Astrocyte (in vitro differentiated cells and primary cell): ENCODE measurements around the gene COL28A1. TPM values are rescaled to one million over a fixed set of nuclear protein-coding genes. Genes with fewer than 3 reads are reported as not detected.
A peak's percentile ranks its signal among the peaks of the same experiment; 100 is the strongest.
"Not testable (repeated sequence)": the region's sequence is repeated elsewhere in the genome, so short reads cannot be mapped to it uniquely, and the experiment has no call there.

Experiments used
- DNase-seq: peaks from one replicate; pipeline ENCODE4 v3.0.0-alpha.2; 2010; ENCODE audit warnings: low read depth
- FAIRE-seq: peaks from 2 replicates; lab custom pipeline; 2011; peaks lifted over from hg19 to GRCh38; lab: Jason Lieb, UNC
- H2AFZ ChIP-seq: 2 replicates; pipeline ENCODE4 v1.6.0; 2012; ENCODE audit warnings: low read depth, low read length, inconsistent platforms
- H3K27ac ChIP-seq: 2 replicates; pipeline ENCODE4 v1.5.1; 2011; ENCODE audit warnings: low read depth, low read length, inconsistent platforms
- H3K27me3 ChIP-seq: 2 replicates; pipeline ENCODE4 v1.6.0; 2011; ENCODE audit warnings: low read length, inconsistent platforms; ENCODE audit not compliant: insufficient read depth
- H3K36me3 ChIP-seq: 2 replicates; pipeline ENCODE4 v1.5.1; 2011; ENCODE audit warnings: low read length, inconsistent platforms; ENCODE audit not compliant: insufficient read depth
- H3K4me1 ChIP-seq: 2 replicates; pipeline ENCODE4 v1.5.1; 2011; ENCODE audit warnings: low read length, inconsistent platforms; ENCODE audit not compliant: insufficient read depth
- H3K4me2 ChIP-seq: 2 replicates; pipeline ENCODE4 v1.6.0; 2012; ENCODE audit warnings: low read length, inconsistent platforms
- H3K4me3 ChIP-seq: 2 replicates; pipeline ENCODE4 v1.5.1; 2011; ENCODE audit warnings: low read depth, mild to moderate bottlenecking, low read length, inconsistent platforms; ENCODE audit not compliant: insufficient read depth
- H3K79me2 ChIP-seq: 2 replicates; pipeline ENCODE4 v1.6.0; 2012; ENCODE audit warnings: mild to moderate bottlenecking, low read length, inconsistent platforms; ENCODE audit not compliant: insufficient read depth
- H3K9ac ChIP-seq: 2 replicates; pipeline ENCODE4 v1.6.0; 2012; ENCODE audit warnings: mild to moderate bottlenecking, low read length, inconsistent platforms
- H3K9me3 ChIP-seq: 2 replicates; pipeline ENCODE4 v1.5.1; 2012; ENCODE audit warnings: low read depth, mild to moderate bottlenecking, low read length, inconsistent platforms; ENCODE audit not compliant: insufficient read depth
- H4K20me1 ChIP-seq: 2 replicates; pipeline ENCODE4 v1.6.0; 2012; ENCODE audit warnings: low read length, inconsistent platforms; ENCODE audit not compliant: insufficient read depth
- H3K27ac Mint-ChIP-seq: one replicate; pipeline ENCODE4 v1.8.0; 2021; ENCODE audit warnings: mild to moderate bottlenecking, mixed read lengths; ENCODE audit not compliant: unreplicated experiment
- H3K27me3 Mint-ChIP-seq: one replicate; pipeline ENCODE4 v1.8.0; 2021; ENCODE audit warnings: low read depth, mixed read lengths; ENCODE audit not compliant: unreplicated experiment
- H3K36me3 Mint-ChIP-seq: one replicate; pipeline ENCODE4 v1.8.0; 2021; ENCODE audit warnings: low read depth, mixed read lengths; ENCODE audit not compliant: unreplicated experiment
- H3K4me1 Mint-ChIP-seq: one replicate; pipeline ENCODE4 v1.8.0; 2021; ENCODE audit warnings: low read depth, mixed read lengths; ENCODE audit not compliant: unreplicated experiment
- H3K4me3 Mint-ChIP-seq: one replicate; pipeline ENCODE4 v1.8.0; 2021; ENCODE audit warnings: mild to moderate bottlenecking, moderate library complexity, mixed read lengths; ENCODE audit not compliant: unreplicated experiment
- H3K9me3 Mint-ChIP-seq: one replicate; pipeline ENCODE4 v1.8.0; 2021; ENCODE audit warnings: mild to moderate bottlenecking, mixed read lengths; ENCODE audit not compliant: unreplicated experiment
- CTCF ChIP-seq: IDR thresholded peaks from 2 replicates; pipeline ENCODE4 v1.5.1; 2011; ENCODE audit warnings: low read depth, mild to moderate bottlenecking, inconsistent platforms, low read length, moderate library complexity; ENCODE audit not compliant: insufficient read depth
- EZH2 ChIP-seq: IDR thresholded peaks from 2 replicates; pipeline ENCODE4 v1.6.1; 2012; ENCODE audit warnings: mild to moderate bottlenecking, low read length, inconsistent platforms; ENCODE audit not compliant: insufficient read depth
- total RNA-seq: library from RNA; stranded (reverse); gene quantifications from 2 replicates; pipeline ENCODE4 v1.2.1, GENCODE V29; 2021

COL28A1 gene
- total RNA-seq, 1 donor from 2014 or later, result 0.11 TPM

- Mint-ChIP-seq H3K4me1 (no peaks in the 10 kb centered on the region), H3K36me3 (no peaks in the 10 kb centered on the region), H3K27me3 (no peaks in the 10 kb centered on the region), H3K9me3 (peaks cover 5% of the 10 kb centered on the region), H3K27ac (no peak overlapping the region), H3K4me3 (no peak overlapping the region)
- Histone ChIP-seq H3K36me3 (no peaks in the 10 kb centered on the region), H3K9ac (no peak overlapping the region), H3K27ac (no peak overlapping the region), H3K4me3 (no peak overlapping the region), H3K4me1 (no peaks in the 10 kb centered on the region), H3K79me2 (no peaks in the 10 kb centered on the region), H3K27me3 (no peaks in the 10 kb centered on the region), H3K4me2 (no peak overlapping the region), H4K20me1 (no peaks in the 10 kb centered on the region), H3K9me3 (no peaks in the 10 kb centered on the region), H2AFZ (no peak overlapping the region)
- FAIRE-seq, result no peak
- TF ChIP-seq EZH2, result no peak
- no peak for TF ChIP-seq CTCF
- DNase-seq, result no peak
Observed at GRCh38 chr7:7476381-7476780, 59.3 kb downstream of the COL28A1 start.

GRCh38 chr7:7475601-7476000, 60.1 kb downstream of the COL28A1 start:
- no peaks in the 10 kb centered on the region for H4K20me1 ChIP-seq
- H3K36me3 ChIP-seq, result no peaks in the 10 kb centered on the region
- H3K27me3 Mint-ChIP-seq, result no peaks in the 10 kb centered on the region
- H3K4me1 Mint-ChIP-seq, result no peaks in the 10 kb centered on the region
- H3K4me2 ChIP-seq, result no peak overlapping the region
- H3K27me3 ChIP-seq, result no peaks in the 10 kb centered on the region
- H2AFZ ChIP-seq, result no peak overlapping the region
- no peak overlapping the region for H3K4me3 ChIP-seq
- H3K9me3 Mint-ChIP-seq, result peaks cover 5% of the 10 kb centered on the region
- H3K4me1 ChIP-seq, result no peaks in the 10 kb centered on the region
- FAIRE-seq (no peak), DNase-seq (no peak)
- no peaks in the 10 kb centered on the region for H3K36me3 Mint-ChIP-seq
- H3K9ac ChIP-seq, result no peak overlapping the region
- no peak overlapping the region for H3K27ac Mint-ChIP-seq
- no peak overlapping the region for H3K27ac ChIP-seq
- TF ChIP-seq EZH2 (no peak), CTCF (no peak)
- H3K4me3 Mint-ChIP-seq, result no peak overlapping the region
- H3K9me3 ChIP-seq, result no peaks in the 10 kb centered on the region
- no peaks in the 10 kb centered on the region for H3K79me2 ChIP-seq

GRCh38 chr7:7474436-7474835, 61.2 kb downstream of the COL28A1 start:
- H3K4me3 Mint-ChIP-seq, result no peak overlapping the region
- peaks cover 5% of the 10 kb centered on the region for H3K9me3 Mint-ChIP-seq
- no peaks in the 10 kb centered on the region for H3K79me2 ChIP-seq
- TF ChIP-seq CTCF (no peak), EZH2 (no peak)
- no peak overlapping the region for H2AFZ ChIP-seq
- no peaks in the 10 kb centered on the region for H4K20me1 ChIP-seq
- H3K27ac ChIP-seq, result no peak overlapping the region
- no peaks in the 10 kb centered on the region for H3K4me1 ChIP-seq
- no peaks in the 10 kb centered on the region for H3K36me3 ChIP-seq
- H3K27me3 Mint-ChIP-seq, result no peaks in the 10 kb centered on the region
- no peak overlapping the region for H3K4me2 ChIP-seq
- H3K27me3 ChIP-seq, result no peaks in the 10 kb centered on the region
- FAIRE-seq, result no peak
- no peak for DNase-seq
- H3K9me3 ChIP-seq, result no peaks in the 10 kb centered on the region
- H3K4me3 ChIP-seq, result no peak overlapping the region
- no peaks in the 10 kb centered on the region for H3K4me1 Mint-ChIP-seq
- H3K36me3 Mint-ChIP-seq, result no peaks in the 10 kb centered on the region
- no peak overlapping the region for H3K27ac Mint-ChIP-seq
- no peak overlapping the region for H3K9ac ChIP-seq

- H3K4me3 ChIP-seq, H4K20me1 ChIP-seq, H3K4me1 Mint-ChIP-seq, H3K9me3 ChIP-seq, H3K27me3 Mint-ChIP-seq, H3K36me3 Mint-ChIP-seq, H3K27me3 ChIP-seq, DNase-seq, H3K4me1 ChIP-seq, FAIRE-seq, H3K27ac ChIP-seq, H3K4me2 ChIP-seq, H3K9ac ChIP-seq, H3K9me3 Mint-ChIP-seq, H3K4me3 Mint-ChIP-seq, H3K36me3 ChIP-seq, H2AFZ ChIP-seq, H3K79me2 ChIP-seq: not testable (repeated sequence)
- peak overlapping the region; percentile 26 for H3K27ac Mint-ChIP-seq
Observed at GRCh38 chr7:7464991-7465765, 70.5 kb downstream of the COL28A1 start.
